Upper lobe of left lung (tissue), 6 donors: ENCODE results near the gene SENP7. TPM values are rescaled to one million over a fixed set of nuclear protein-coding genes. Genes with fewer than 3 reads are reported as not detected.

Experiments used
- ATAC-seq, 2 donors: fragments of 200-7000 bp; cut with Tn5 transposase; one replicate each; pipeline ENCODE4 v1.9.1; 2022; ENCODE audit warnings: mild to moderate bottlenecking in 2 of 2, moderate library complexity in 2 of 2; ENCODE audit not compliant: low FRiP score in 2 of 2
- DNase-seq, 2 donors: peaks; one replicate each; pipeline ENCODE4 v3.0.0-alpha.2; 2019 to 2020
- H3K27ac ChIP-seq, 4 donors: fragments of 200-600 bp; sonication (generic); one replicate each; pipeline ENCODE4 v1.5.1; 2016 to 2019
- H3K27me3 ChIP-seq, 4 donors: fragments of 200-600 bp; sonication (generic); one replicate each; pipeline ENCODE4 v1.5.1; 2017 to 2019
- H3K36me3 ChIP-seq, 4 donors: fragments of 200-600 bp; sonication (generic); one replicate each; pipeline ENCODE4 v1.5.1; 2016 to 2019
- H3K4me1 ChIP-seq, 4 donors: fragments of 200-600 bp; sonication (generic); one replicate each; pipeline ENCODE4 v1.5.1; 2018 to 2019
- H3K4me3 ChIP-seq, 4 donors: fragments of 200-600 bp; sonication (generic); one replicate each; pipeline ENCODE4 v1.5.1; 2017 to 2019; ENCODE audit warnings: mild to moderate bottlenecking in 2 of 4, moderate library complexity in 1 of 4
- H3K9me3 ChIP-seq, 4 donors: fragments of 200-600 bp; sonication (generic); one replicate each; pipeline ENCODE4 v1.5.1; 2018 to 2019
- EP300 ChIP-seq, 4 donors: sonication (generic); formaldehyde crosslinking; IDR thresholded peaks; one replicate each; pipeline ENCODE4 v1.5.1; 2017; ENCODE audit warnings: antibody characterized with exemption in 4 of 4, control low read depth in 2 of 4
- POLR2A ChIP-seq, 4 donors: fragments of 450-650 bp; IDR thresholded peaks; one replicate each; pipeline ENCODE4 v1.5.1; 2016 to 2017; ENCODE audit warnings: antibody characterized with exemption in 4 of 4, mild to moderate bottlenecking in 2 of 4
- POLR2AphosphoS5 ChIP-seq, 2 donors: sonication (generic); formaldehyde crosslinking; IDR thresholded peaks; one replicate each; pipeline ENCODE4 v1.5.1; 2017; ENCODE audit warnings: antibody characterized with exemption in 2 of 2
- WGBS, 2 donors: methylation state at CpG; one replicate each; pipeline ENCODE4 v1.1.5; 2017 to 2018; 5-methylcytosine and 5-hydroxymethylcytosine counted together
- total RNA-seq, 6 donors: library from RNA; depleted of rRNA in 4 of 6; stranded (reverse); fragments of >200 nt in 4 of 6; gene quantifications; one replicate each; pipeline versions ENCODE4 v1.1.0 to v1.2.1, GENCODE V29; 2016 to 2021
- TF ChIP-seq, protein P1 (sequence below), 6 experiments: fragments of 450-650 bp in 4 of 6; fragments of 200-600 bp in 2 of 6; sonication (generic) in 2 of 6; IDR thresholded peaks; one replicate each; pipeline ENCODE4 v1.5.1; 2016 to 2019; ENCODE audit warnings: antibody characterized with exemption in 6 of 6
- donor health status: DM: no; HTN: no; CAD: no; lungs with moderate emphysema.
- donor health status: DM: no; HTN: yes; CAD: no; lungs with severe emphysema.

SENP7 gene
- total RNA-seq, 6 donors from 2014 or later: 6.0 to 34.6 (median 14.3) TPM

- ATAC-seq: no peak
- DNase-seq: no peak
- 93 to 94% methylated on average over 5 of the region's 5 CpGs for WGBS, 2 donors
These were observed 187.4 kb downstream of the SENP7 start for GRCh38 chr3:101325393-101326134.

GRCh38 chr3:101320475-101320874, 192.5 kb downstream of the SENP7 start, which contains the start of gene IMPG2:
Gene IMPG2, minus strand, starts transcription at chr3:101320575. Its CDS starts 203 bp downstream, at chr3:101320372.
- TF ChIP-seq, protein P1, sequence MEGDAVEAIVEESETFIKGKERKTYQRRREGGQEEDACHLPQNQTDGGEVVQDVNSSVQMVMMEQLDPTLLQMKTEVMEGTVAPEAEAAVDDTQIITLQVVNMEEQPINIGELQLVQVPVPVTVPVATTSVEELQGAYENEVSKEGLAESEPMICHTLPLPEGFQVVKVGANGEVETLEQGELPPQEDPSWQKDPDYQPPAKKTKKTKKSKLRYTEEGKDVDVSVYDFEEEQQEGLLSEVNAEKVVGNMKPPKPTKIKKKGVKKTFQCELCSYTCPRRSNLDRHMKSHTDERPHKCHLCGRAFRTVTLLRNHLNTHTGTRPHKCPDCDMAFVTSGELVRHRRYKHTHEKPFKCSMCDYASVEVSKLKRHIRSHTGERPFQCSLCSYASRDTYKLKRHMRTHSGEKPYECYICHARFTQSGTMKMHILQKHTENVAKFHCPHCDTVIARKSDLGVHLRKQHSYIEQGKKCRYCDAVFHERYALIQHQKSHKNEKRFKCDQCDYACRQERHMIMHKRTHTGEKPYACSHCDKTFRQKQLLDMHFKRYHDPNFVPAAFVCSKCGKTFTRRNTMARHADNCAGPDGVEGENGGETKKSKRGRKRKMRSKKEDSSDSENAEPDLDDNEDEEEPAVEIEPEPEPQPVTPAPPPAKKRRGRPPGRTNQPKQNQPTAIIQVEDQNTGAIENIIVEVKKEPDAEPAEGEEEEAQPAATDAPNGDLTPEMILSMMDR (IDR thresholded peaks at IDR 0.05): no peak
- TF ChIP-seq POLR2AphosphoS5 (IDR thresholded peaks at IDR 0.05): no peak
- TF ChIP-seq EP300 (IDR thresholded peaks at IDR 0.05): no peak
- TF ChIP-seq POLR2A (IDR thresholded peaks at IDR 0.05): no peak
- Histone ChIP-seq H3K27ac (no peak within 1 kb of the TSS), H3K4me1 (no peaks in the 10 kb centered on the region), H3K4me3 (no peak within 1 kb of the TSS), H3K9me3 (no peaks in the 10 kb centered on the region), H3K36me3 (peaks cover 0 to 3% (median 1%) of the 10 kb centered on the region in 4 donors), H3K27me3 (no peaks in the 10 kb centered on the region)
- DNase-seq (no peak), ATAC-seq (no peak)
- WGBS, 2 donors: 93 to 95% methylated on average over 2 of the region's 2 CpGs

More at GRCh38 chr3:101325393-101326134, 187.4 kb downstream of the SENP7 start:
- H3K36me3 ChIP-seq: peaks cover 0 to 33% (median 3%) of the 10 kb centered on the region in 4 donors
- no peaks in the 10 kb centered on the region for H3K27me3 ChIP-seq
- no peaks in the 10 kb centered on the region for H3K9me3 ChIP-seq
- TF ChIP-seq, protein P1 (IDR thresholded peaks at IDR 0.05): no peak
- TF ChIP-seq POLR2AphosphoS5 (IDR thresholded peaks at IDR 0.05) (no peak), POLR2A (IDR thresholded peaks at IDR 0.05) (no peak), EP300 (IDR thresholded peaks at IDR 0.05) (no peak)
- H3K4me1 ChIP-seq: no peaks in the 10 kb centered on the region
- H3K27ac ChIP-seq: no peak overlapping the region
- no peak overlapping the region for H3K4me3 ChIP-seq

- WGBS, 2 donors: 76 to 77% methylated on average over 5 of the region's 5 CpGs
- no peaks in the 10 kb centered on the region for H3K9me3 ChIP-seq
- TF ChIP-seq EP300 (IDR thresholded peaks at IDR 0.05) (no peak), POLR2A (IDR thresholded peaks at IDR 0.05) (no peak), POLR2AphosphoS5 (IDR thresholded peaks at IDR 0.05) (no peak)
- TF ChIP-seq, protein P1 (IDR thresholded peaks at IDR 0.05): no peak
These were observed 193.5 kb downstream of the SENP7 start for GRCh38 chr3:101319531-101319930.

GRCh38 chr3:101312545-101312944, 200.5 kb downstream of the SENP7 start:
- 95 to 99% methylated on average over 2 of the region's 2 CpGs for WGBS, 2 donors
- H3K9me3 ChIP-seq: peaks cover 3 to 18% (median 12%) of the 10 kb centered on the region in 4 donors
- no peaks in the 10 kb centered on the region for H3K36me3 ChIP-seq
- no peaks in the 10 kb centered on the region for H3K27me3 ChIP-seq
- H3K27ac ChIP-seq: no peak overlapping the region
- TF ChIP-seq, protein P1 (IDR thresholded peaks at IDR 0.05): no peak
- TF ChIP-seq EP300 (IDR thresholded peaks at IDR 0.05) (no peak), POLR2AphosphoS5 (IDR thresholded peaks at IDR 0.05) (no peak), POLR2A (IDR thresholded peaks at IDR 0.05) (no peak)
- no peaks in the 10 kb centered on the region for H3K4me1 ChIP-seq
- no peak for DNase-seq
- ATAC-seq: no peak
- H3K4me3 ChIP-seq: no peak overlapping the region

More at GRCh38 chr3:101319531-101319930, 193.5 kb downstream of the SENP7 start:
- H3K27ac ChIP-seq: no peak overlapping the region
- no peaks in the 10 kb centered on the region for H3K36me3 ChIP-seq
- H3K27me3 ChIP-seq: no peaks in the 10 kb centered on the region
- H3K4me1 ChIP-seq: no peaks in the 10 kb centered on the region
- no peak overlapping the region for H3K4me3 ChIP-seq
- ATAC-seq (no peak), DNase-seq (no peak)
